ENCODE results near the gene FIZ1. TPM values are rescaled to one million over a fixed set of nuclear protein-coding genes. Genes with fewer than 3 reads are reported as not detected.
A peak's percentile ranks its signal among the peaks of the same experiment; 100 is the strongest.

Gene FIZ1, protein sequence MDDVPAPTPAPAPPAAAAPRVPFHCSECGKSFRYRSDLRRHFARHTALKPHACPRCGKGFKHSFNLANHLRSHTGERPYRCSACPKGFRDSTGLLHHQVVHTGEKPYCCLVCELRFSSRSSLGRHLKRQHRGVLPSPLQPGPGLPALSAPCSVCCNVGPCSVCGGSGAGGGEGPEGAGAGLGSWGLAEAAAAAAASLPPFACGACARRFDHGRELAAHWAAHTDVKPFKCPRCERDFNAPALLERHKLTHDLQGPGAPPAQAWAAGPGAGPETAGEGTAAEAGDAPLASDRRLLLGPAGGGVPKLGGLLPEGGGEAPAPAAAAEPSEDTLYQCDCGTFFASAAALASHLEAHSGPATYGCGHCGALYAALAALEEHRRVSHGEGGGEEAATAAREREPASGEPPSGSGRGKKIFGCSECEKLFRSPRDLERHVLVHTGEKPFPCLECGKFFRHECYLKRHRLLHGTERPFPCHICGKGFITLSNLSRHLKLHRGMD
- polyA plus RNA-seq (5.1 and 7.4 TPM in 2 replicates), polyA minus RNA-seq (9.4 and 12.7 TPM in 2 replicates)

- H3K4me2 ChIP-seq (ENCODE audit: low read length) = no peak within 1 kb of the TSS
- no peaks in the 10 kb centered on the region for H3K27me3 ChIP-seq (ENCODE audit: insufficient read depth, low read depth, low read length)
- peak within 1 kb of the TSS; percentile 99 for H3K27ac ChIP-seq (ENCODE audit: low read length)
- H2AFZ ChIP-seq (ENCODE audit: low read depth, low read length) = peak within 1 kb of the TSS; percentile 47
- H4K20me1 ChIP-seq (ENCODE audit: insufficient read depth) = no peaks in the 10 kb centered on the region
- H3F3A ChIP-seq (ENCODE audit: insufficient read depth, low read length, poor library complexity, severe bottlenecking) = no peaks in the 10 kb centered on the region
- TF ChIP-seq REST (IDR thresholded peaks at IDR 0.05; ENCODE audit: borderline replicate concordance) (peak; percentile 65), SMC3 (conservative IDR thresholded peaks at IDR 0.05; ENCODE audit: poor library complexity) (no peak), EZH2 (IDR thresholded peaks at IDR 0.05; ENCODE audit: borderline replicate concordance, insufficient read depth, low read length, poor library complexity, severe bottlenecking) (no peak), EP300 (conservative IDR thresholded peaks at IDR 0.05; ENCODE audit: poor library complexity, severe bottlenecking) (peak; percentile 9), RAD21 (conservative IDR thresholded peaks at IDR 0.05) (peak; percentile 27), TAF1 (IDR thresholded peaks at IDR 0.05; ENCODE audit: low read depth) (no peak), POLR2AphosphoS5 (IDR thresholded peaks at IDR 0.05) (peak; percentile 64), MXI1 (conservative IDR thresholded peaks at IDR 0.05; ENCODE audit: poor library complexity, severe bottlenecking) (peak; percentile 60), CTCF (IDR thresholded peaks at IDR 0.05; ENCODE audit: poor library complexity, severe bottlenecking) (no peak)
- H3K36me3 ChIP-seq (ENCODE audit: insufficient read depth, low read length) = no peaks in the 10 kb centered on the region
- peaks cover 5% of the 10 kb centered on the region for H3K79me2 ChIP-seq (replicated peaks; ENCODE audit: insufficient read depth, low read length)
- H3K9me3 ChIP-seq (ENCODE audit: low read length) = no peaks in the 10 kb centered on the region
- H3K9ac ChIP-seq (ENCODE audit: low read length) = peak within 1 kb of the TSS; percentile 91
- no peaks in the 10 kb centered on the region for H3K9me2 ChIP-seq (ENCODE audit: insufficient read depth, low read length)
- H3K4me3 ChIP-seq (ENCODE audit: low read length) = peak within 1 kb of the TSS; percentile 75
Observed at GRCh38 chr19:55599468-55599841, at the start of gene FIZ1. Gene FIZ1, minus strand, starts transcription at chr19:55599517. Its CDS starts 1,652 bp downstream, at chr19:55597865.

- H3K79me2 ChIP-seq (replicated peaks; ENCODE audit: insufficient read depth, low read length) = peaks cover 13% of the 10 kb centered on the region
- H3K9me3 ChIP-seq (ENCODE audit: low read length) = no peaks in the 10 kb centered on the region
- no peaks in the 10 kb centered on the region for H3K9me2 ChIP-seq (ENCODE audit: insufficient read depth, low read length)
- peak overlapping the region; percentile 94 for H3K4me3 ChIP-seq (ENCODE audit: low read length)
- H3K27me3 ChIP-seq (ENCODE audit: insufficient read depth, low read depth, low read length) = no peaks in the 10 kb centered on the region
- H3K27ac ChIP-seq (ENCODE audit: low read length) = peak overlapping the region; percentile 76
- H3K4me2 ChIP-seq (ENCODE audit: low read length) = peak overlapping the region; percentile 92
- no peaks in the 10 kb centered on the region for H3K36me3 ChIP-seq (ENCODE audit: insufficient read depth, low read length)
- peak overlapping the region; percentile 89 for H3K9ac ChIP-seq (ENCODE audit: low read length)
- H2AFZ ChIP-seq (ENCODE audit: low read depth, low read length) = no peak overlapping the region
- no peak for TF ChIP-seq EZH2 (IDR thresholded peaks at IDR 0.05; ENCODE audit: borderline replicate concordance, insufficient read depth, low read length, poor library complexity, severe bottlenecking)
- TF ChIP-seq RAD21 (conservative IDR thresholded peaks at IDR 0.05) = no peak
- TF ChIP-seq MXI1 (conservative IDR thresholded peaks at IDR 0.05; ENCODE audit: poor library complexity, severe bottlenecking) = no peak
- TF ChIP-seq CTCF (IDR thresholded peaks at IDR 0.05; ENCODE audit: poor library complexity, severe bottlenecking) = no peak
- no peak for TF ChIP-seq REST (IDR thresholded peaks at IDR 0.05; ENCODE audit: borderline replicate concordance)
- TF ChIP-seq TAF1 (IDR thresholded peaks at IDR 0.05; ENCODE audit: low read depth) = no peak
- no peak for TF ChIP-seq SMC3 (conservative IDR thresholded peaks at IDR 0.05; ENCODE audit: poor library complexity)
- TF ChIP-seq EP300 (conservative IDR thresholded peaks at IDR 0.05; ENCODE audit: poor library complexity, severe bottlenecking) = no peak
- TF ChIP-seq POLR2AphosphoS5 (IDR thresholded peaks at IDR 0.05) = no peak
- no peaks in the 10 kb centered on the region for H3F3A ChIP-seq (ENCODE audit: insufficient read depth, low read length, poor library complexity, severe bottlenecking)
- H4K20me1 ChIP-seq (ENCODE audit: insufficient read depth) = no peaks in the 10 kb centered on the region
Observed at GRCh38 chr19:55648585-55649267, 49.4 kb upstream of the FIZ1 start.
